Bone marrow (tissue), 2 donors: Measurements from ENCODE around the gene MAP1LC3B2.

Experiments
- DNase-seq, 2 donors: peaks; one replicate each; lab custom pipeline; 2025; lab: John Stamatoyannopoulos, UW

Gene MAP1LC3B2

DNA sequence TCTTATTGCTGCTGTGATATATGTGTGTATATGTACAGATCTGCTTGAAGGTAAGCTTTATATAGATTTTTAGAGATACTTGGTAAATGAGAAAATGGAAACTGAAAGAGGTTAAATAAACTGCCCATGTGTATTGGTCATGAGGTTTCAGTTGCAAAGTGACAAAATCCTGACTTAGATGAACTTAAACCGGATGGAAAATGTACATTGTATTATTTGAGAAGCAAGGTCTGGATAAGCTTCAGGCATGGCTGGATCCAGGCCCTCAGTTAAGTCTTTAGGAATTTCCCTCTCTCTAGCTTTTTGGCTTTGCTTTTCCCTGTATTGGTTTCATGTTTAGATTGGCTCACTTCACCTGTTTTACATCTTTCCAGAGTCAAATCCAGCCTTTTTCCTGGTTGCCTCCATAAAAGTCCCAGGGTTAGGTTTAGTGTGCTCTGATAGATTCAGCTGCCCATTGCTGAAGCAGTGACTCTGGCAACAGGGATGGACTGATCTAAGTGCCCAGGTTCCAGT lies 21.0 kb upstream of the MAP1LC3B2 start:
- no peak for DNase-seq

DNA sequence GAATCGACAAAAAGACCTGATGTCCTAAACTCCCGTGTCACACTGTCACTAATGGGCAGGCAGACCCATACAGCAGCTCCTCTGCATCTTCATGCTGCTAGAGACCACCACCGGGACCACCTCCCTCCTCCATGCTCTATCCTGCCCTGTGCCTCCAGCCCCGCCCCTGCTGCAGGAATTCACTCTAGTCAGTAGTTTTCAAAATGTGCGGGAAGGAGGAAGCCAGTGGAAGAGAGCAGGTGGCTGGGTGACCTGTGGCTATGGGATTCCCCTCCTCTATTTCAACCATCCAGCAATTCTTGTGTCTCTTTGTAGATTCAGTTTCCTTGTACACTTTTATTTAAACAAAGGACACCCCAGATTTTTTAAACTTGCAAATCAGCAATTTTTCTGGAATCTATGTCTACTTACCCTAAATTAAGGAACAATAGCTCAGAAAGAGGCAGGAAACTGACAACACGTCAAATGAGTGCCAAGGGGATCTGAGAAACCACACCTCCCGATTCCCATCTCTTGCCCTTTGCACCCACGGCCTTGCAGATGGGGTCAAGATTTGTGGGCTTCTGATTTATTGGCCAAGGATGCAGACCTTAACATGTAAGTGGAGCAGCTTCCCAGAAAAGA lies 20.4 kb upstream of the MAP1LC3B2 start:
- DNase-seq = no peak

GRCh38 chr12:116539361-116539771 lies 19.8 kb upstream of the MAP1LC3B2 start:
- DNase-seq = no peak

GRCh38 chr12:116539905-116540482 lies 19.2 kb upstream of the MAP1LC3B2 start:
- DNase-seq = no peak

DNA sequence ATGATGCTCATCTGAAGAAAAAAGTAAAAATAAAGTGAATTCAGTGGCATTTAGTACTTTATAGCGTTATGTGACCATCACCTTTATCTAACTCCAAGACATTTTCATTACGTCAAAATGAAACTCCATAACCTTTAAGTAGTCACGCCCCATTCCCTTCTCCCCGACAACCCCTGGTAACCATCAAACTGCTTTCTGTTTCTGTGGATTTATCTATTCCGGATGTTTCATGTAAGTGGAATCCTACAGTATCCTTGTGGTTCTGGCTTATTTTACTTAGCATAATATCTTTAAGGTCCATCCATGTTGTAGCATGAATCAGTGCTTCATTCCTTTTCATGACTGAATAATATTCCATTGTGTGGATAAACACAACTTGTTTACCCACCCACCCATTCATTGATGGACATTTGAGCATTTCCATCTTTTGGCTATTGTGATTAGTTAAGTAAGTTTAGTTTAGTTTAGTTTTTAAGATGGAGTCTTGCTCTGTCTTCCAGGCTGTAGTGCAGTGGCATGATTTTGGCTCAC lies 18.5 kb upstream of the MAP1LC3B2 start:
- no peak for DNase-seq

GRCh38 chr12:116541547-116542344 lies 17.4 kb upstream of the MAP1LC3B2 start:
- DNase-seq = no peak

- no peak for DNase-seq
Measured at GRCh38 chr12:116542345-116542956, 16.7 kb upstream of the MAP1LC3B2 start.

DNA sequence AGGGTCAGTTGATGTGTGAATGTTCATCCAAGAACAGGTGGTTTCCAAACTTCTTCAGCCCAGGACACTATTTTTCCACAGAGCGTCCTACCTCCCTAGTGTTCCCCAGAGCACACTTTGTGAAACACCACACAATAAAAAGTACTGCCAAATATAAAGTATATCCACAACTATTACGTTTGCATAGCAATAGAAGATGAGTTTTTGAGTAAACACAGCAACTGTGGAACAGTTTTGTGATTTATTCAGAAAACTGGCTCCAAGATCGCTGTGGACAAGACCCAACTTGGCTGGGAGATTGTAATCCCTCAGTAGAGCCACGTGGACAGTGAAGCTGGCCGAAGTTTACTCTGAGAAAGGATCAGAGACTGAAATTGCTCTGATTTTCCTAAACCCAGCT lies 14.5 kb upstream of the MAP1LC3B2 start:
- no peak for DNase-seq

GRCh38 chr12:116545144-116545543 lies 14.0 kb upstream of the MAP1LC3B2 start:
- no peak for DNase-seq

GRCh38 chr12:116545936-116546335 lies 13.2 kb upstream of the MAP1LC3B2 start:
- DNase-seq = no peak

DNA sequence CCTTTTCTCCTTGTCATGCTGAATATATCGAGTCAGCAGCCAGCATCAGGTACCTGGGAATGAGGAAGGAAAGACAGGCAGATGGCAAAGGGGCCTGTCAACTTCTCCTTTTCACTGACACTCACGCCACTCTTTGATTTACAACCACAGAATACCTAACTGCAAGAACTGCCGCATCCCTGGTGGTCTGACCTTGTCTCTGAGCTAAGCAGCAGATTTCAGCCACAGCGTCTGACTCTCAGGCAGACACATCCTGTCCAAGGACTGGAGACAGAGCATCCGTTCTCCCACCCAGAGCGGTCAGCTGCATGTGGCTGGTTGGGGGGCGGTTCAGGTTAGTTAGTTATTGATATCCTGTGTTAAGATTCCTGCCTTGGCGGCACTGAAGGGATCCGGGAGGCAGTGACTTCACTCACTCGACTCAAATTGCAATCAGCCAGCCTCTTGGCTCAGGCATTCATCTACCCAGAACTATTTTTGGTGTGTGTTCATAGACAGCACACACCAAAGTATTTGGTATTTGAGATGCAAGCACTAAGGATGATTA lies 11.2 kb upstream of the MAP1LC3B2 start:
- peak in 1 of 2 donors; percentile 99 for DNase-seq

GRCh38 chr12:116549993-116550392 lies 9.2 kb upstream of the MAP1LC3B2 start:
- DNase-seq = no peak

- no peak for DNase-seq
Measured at GRCh38 chr12:116551151-116551550, 8.0 kb upstream of the MAP1LC3B2 start.

DNA sequence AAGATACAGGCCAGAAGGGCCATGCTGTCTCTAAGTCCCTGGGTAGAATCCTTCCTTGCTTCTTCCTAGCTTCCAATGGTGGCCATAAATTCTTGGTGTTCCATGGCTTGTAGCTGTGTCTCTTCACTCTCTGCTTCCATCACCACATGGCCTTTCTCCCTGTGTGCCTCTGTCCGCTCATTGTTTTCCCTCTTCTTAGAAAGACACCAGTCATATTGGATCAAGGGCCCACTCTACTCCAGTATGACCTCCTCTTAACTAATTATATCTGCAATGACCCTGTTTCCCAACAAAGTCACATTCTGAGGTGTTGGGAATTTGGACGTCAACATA lies 7.6 kb upstream of the MAP1LC3B2 start:
- DNase-seq = no peak

DNA sequence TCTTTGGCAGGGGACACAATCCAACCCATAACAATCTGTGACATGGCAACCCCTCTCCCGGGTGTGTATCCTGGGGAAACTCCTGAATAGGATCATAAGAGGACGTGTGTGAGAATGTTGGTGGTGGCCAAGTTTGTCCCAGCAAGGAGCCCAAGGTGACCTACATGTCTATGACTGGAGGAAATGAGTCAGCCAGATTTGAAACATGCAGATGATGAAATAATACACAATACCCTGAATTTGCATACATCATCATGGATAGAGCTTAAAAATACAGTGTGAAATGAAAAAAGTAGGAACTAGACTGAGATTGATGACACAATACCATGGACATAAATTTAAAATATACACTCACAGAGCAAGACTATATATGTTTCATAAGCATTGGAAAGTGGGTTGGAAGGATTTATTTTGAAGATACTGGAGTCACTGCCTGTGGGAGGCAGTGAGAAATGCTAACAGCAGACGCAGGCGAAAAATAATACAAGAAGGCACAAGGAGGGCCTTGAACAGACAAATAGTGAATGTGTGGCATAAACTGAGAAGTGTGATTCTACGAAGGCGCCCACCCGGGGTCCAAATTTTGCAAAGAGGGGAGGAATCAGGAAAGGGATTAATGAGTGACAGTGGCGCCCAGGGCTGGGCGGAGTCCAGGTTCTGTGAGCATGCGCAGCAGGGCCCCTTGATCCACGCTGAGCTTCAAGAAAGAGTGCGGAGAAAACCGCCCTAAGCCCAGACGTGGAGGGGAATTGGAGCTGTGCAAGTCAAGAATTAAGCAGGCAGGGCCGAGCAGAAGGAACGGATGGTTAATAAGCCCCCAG lies 7.0 kb upstream of the MAP1LC3B2 start:
- peak; percentile 18 to 67 for DNase-seq

DNA sequence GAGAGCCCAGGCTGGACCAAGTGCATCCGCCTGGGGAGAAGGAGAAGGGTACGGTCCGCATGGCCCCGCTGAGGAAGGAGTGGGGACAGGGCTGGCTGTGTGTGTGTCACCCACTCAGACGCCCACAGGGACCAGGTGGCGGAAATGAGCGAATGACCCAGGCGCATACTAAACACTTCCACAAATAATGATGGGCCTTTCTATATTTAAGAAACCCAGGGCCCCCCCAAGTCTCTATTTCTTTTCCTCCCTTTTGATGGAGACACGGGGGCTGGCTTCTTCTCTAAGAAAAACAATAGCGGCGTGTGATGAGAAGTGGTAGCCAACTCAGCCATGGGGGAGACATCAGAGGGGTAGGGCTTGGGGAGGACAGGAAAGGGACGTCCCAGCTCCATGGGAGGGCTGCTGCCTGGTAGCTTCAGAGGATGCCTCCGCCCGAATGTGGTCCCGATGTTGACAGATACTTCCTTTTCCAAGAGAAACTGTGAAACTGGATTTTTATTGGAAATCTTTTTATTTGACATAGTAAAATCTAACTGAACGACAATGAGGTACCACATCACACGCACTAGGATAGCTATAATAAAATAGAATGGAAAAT lies 6.3 kb upstream of the MAP1LC3B2 start:
- DNase-seq = no peak

GRCh38 chr12:116556356-116556952 lies 2.7 kb upstream of the MAP1LC3B2 start:
- DNase-seq = no peak

DNA sequence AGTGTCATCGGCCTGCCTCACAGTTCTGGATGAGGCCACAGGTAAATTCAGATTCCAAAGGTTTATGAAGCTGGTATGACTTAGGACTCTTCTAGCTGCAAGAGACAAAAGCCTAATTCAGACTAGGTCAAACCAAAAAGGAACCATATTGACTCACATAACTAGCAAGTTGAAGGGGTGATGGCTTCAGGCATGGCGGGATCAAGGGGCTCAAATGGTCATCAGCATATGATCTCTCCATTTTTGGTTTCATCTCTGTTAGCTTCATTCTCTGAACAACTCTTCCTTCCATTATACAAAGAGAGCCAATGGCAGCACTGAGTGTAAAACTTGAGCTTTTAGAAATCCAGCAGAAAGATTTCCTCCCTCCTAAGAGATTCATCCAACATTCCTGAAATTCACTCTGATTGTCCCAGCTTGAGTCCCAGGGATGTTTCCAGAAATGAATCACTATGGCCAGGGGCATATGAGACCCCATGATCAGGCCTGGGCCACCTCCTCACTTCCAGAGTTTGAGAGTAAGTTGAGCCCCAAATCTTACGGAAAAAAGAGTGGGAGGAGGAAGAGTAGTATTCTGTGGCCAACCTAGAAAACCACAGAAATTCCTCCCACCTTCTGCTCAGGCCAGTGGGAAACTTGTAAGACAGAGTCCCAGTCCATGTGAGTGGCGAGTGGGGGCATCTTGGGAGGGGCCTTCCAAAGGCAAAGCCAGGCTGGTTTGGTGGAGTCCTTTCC lies 2.0 kb upstream of the MAP1LC3B2 start:
- DNase-seq = no peak

GRCh38 chr12:116558280-116559161 lies 660 bp upstream of the MAP1LC3B2 start:
- no peak for DNase-seq
